A673 (cell line): Measurements from ENCODE around the gene SLC1A6. TPM values are rescaled to one million over a fixed set of nuclear protein-coding genes. Genes with fewer than 3 reads are reported as not detected.

Experiments used
- BruUV-seq: library from RNA; stranded (reverse); fragments of 400-500 nt; replicated peaks from 2 replicates; lab custom pipeline; 2021; lab: Mats Ljungman, UMichigan
- CTCF ChIA-PET: fragments of 300-600 bp; sonication (Branson Sonifier 250); formaldehyde crosslinking; loops from one replicate; lab custom pipeline; 2022; ENCODE audit warnings: antibody characterized with exemption; lab: Charles Lee
- POLR2A ChIA-PET: fragments of 300-600 bp; sonication (Branson Sonifier 250); formaldehyde crosslinking; loops from one replicate; lab custom pipeline; 2022; ENCODE audit warnings: antibody characterized with exemption; ENCODE audit not compliant: low non-redundant PET; lab: Charles Lee
- DNase-seq: peaks from one replicate; pipeline ENCODE4 v3.0.0-alpha.2; 2015; ENCODE audit warnings: low spot score
- H3K27ac ChIP-seq: fragments of 200-600 bp; sonication (generic); 2 replicates; pipeline ENCODE4 v1.5.1; 2016; ENCODE audit warnings: mixed run types, low read depth, mild to moderate bottlenecking, mixed read lengths, antibody characterized with exemption, low read length; ENCODE audit not compliant: poor library complexity, severe bottlenecking
- H3K27me3 ChIP-seq: fragments of 200-600 bp; sonication (generic); replicated peaks from 2 replicates; pipeline ENCODE4 v1.6.1; 2017; ENCODE audit warnings: mixed run types, low read depth, mild to moderate bottlenecking, mixed read lengths, antibody characterized with exemption, low read length; ENCODE audit not compliant: insufficient read depth, poor library complexity
- H3K36me3 ChIP-seq: fragments of 200-600 bp; sonication (generic); 2 replicates; pipeline ENCODE4 v1.6.1; 2016; ENCODE audit warnings: mixed run types, mild to moderate bottlenecking, mixed read lengths, antibody characterized with exemption, low read length; ENCODE audit not compliant: insufficient read depth, poor library complexity, severe bottlenecking
- H3K4me1 ChIP-seq: fragments of 200-600 bp; sonication (generic); 2 replicates; pipeline ENCODE4 v1.6.1; 2017; ENCODE audit warnings: mixed run types, mild to moderate bottlenecking, mixed read lengths, antibody characterized with exemption, low read length; ENCODE audit not compliant: insufficient read depth, poor library complexity, severe bottlenecking
- H3K4me3 ChIP-seq: fragments of 200-600 bp; sonication (generic); 2 replicates; pipeline ENCODE4 v1.5.1; 2016; ENCODE audit warnings: low read depth, mixed run types, mild to moderate bottlenecking, mixed read lengths, low read length; ENCODE audit not compliant: poor library complexity, severe bottlenecking
- H3K9me3 ChIP-seq: fragments of 200-600 bp; sonication (generic); 2 replicates; pipeline ENCODE4 v1.6.1; 2016; ENCODE audit warnings: mixed run types, low read depth, mild to moderate bottlenecking, mixed read lengths, antibody characterized with exemption, low read length; ENCODE audit not compliant: poor library complexity, severe bottlenecking
- CTCF ChIP-seq: fragments of 300-800, 200-600 bp; sonication (generic); conservative IDR thresholded peaks from 2 replicates; pipeline ENCODE4 v1.5.1; 2017; ENCODE audit warnings: low read depth, mild to moderate bottlenecking, antibody characterized with exemption, low read length, moderate library complexity, mixed read lengths
- EZH2 ChIP-seq: fragments of 200-600 bp; sonication (generic); IDR thresholded peaks from 2 replicates; pipeline ENCODE4 v1.6.1; 2017; ENCODE audit warnings: borderline replicate concordance, low read depth, mild to moderate bottlenecking, mixed read lengths, antibody characterized with exemption, low read length; ENCODE audit not compliant: poor library complexity, severe bottlenecking
- intact Hi-C: fragments of 100-400 bp; cut with micrococcal nuclease; formaldehyde crosslinking; loops from one replicate; pipeline ENCODE4 v1.10.0; 2022; ENCODE audit not compliant: unreplicated experiment
- total RNA-seq: library from RNA; stranded (reverse); gene quantifications from 2 replicates; pipeline ENCODE4 v1.2.3, GENCODE V29; 2021

The SLC1A6 gene
- total RNA-seq, 1 experiment from 2014 or later, result 0.26 TPM

GRCh38 chr19:14957464-14957863 lies 22.2 kb downstream of the SLC1A6 start:
- ChIA-PET POLR2A (no interaction called here), CTCF (interaction anchor here (0.6 kb wide), 1 partner anchor 39 kb away, joined by 3 read pairs; no protein-coding TSS in a partner anchor)
- no peak overlapping the region for H3K27ac ChIP-seq
- no peak overlapping the region for H3K4me3 ChIP-seq
- H3K36me3 ChIP-seq, result no peaks in the 10 kb centered on the region
- H3K9me3 ChIP-seq, result no peaks in the 10 kb centered on the region
- intact Hi-C loops, result no loop called here
- TF ChIP-seq EZH2 (no peak), CTCF (no peak)
- BruUV-seq, result no TSS peak
- no peak for DNase-seq
- peaks cover 5% of the 10 kb centered on the region for H3K27me3 ChIP-seq
- H3K4me1 ChIP-seq, result no peaks in the 10 kb centered on the region

DNA sequence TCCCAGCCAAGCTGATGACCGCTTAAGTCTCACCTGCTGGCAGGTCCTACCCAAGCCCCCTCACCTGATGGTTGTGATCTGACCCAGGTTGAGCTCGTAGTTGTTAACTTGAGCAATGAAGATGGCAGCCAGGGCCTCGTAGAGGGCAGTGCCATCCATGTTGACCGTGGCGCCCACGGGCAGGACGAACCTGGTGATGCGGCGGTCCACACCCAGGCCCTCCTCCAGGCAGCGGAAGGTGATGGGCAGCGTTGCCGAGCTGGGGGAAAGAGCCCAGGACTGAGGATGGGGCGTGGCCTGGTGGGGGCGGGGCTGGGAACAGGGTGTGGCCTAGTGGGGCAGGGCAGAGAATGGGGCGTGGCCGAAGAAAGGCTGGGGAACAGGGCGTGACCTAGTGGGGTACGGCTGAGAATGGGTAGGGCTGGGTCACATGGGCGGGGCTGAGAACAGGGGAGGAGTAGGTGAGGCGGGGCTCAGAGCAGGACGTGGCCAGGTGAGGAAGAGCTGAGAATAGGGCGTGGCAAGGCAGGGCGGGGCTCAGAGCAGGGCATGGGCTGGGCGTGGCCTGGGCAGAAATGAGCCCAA lies 25.5 kb downstream of the SLC1A6 start:
- ChIA-PET POLR2A (no interaction called here), CTCF (no interaction called here)
- TF ChIP-seq EZH2, result no peak
- TF ChIP-seq CTCF, result no peak
- intact Hi-C loops, result no loop called here
- Histone ChIP-seq H3K4me3 (no peak overlapping the region), H3K27me3 (peaks cover 5% of the 10 kb centered on the region), H3K27ac (no peak overlapping the region), H3K36me3 (no peaks in the 10 kb centered on the region), H3K4me1 (no peaks in the 10 kb centered on the region), H3K9me3 (no peaks in the 10 kb centered on the region)
- DNase-seq, result no peak
- BruUV-seq, result no TSS peak

DNA sequence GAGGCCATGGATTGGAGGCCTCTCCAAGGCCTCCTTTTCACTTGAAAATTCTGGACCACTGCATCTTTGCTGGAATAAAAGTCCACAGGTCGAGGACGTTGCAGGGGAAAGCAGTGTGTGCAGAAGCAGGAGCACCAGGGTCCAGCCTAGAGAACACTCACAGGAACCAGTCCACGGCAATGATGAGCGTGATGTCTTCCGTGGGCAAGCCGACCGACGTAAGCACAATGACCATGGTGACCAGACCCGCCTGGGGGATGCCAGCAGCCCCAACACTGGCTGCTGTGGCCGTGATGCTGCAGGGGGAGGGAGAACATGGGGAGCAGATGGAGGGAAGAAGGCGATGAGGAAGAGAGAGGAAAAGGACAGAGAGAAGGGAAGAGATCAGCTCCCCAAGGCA lies 26.9 kb downstream of the SLC1A6 start:
- Histone ChIP-seq H3K36me3 (no peaks in the 10 kb centered on the region), H3K9me3 (no peaks in the 10 kb centered on the region), H3K4me3 (no peak overlapping the region), H3K4me1 (no peaks in the 10 kb centered on the region), H3K27me3 (peaks cover 5% of the 10 kb centered on the region), H3K27ac (no peak overlapping the region)
- intact Hi-C loops, result no loop called here
- TF ChIP-seq CTCF (no peak), EZH2 (no peak)
- ChIA-PET POLR2A (no interaction called here), CTCF (no interaction called here)
- no peak for DNase-seq
- no TSS peak for BruUV-seq
